Activated naive CD4-positive, alpha-beta T cell treated with anti-CD3 and anti-CD28 coated beads for 36 hours (primary cell): Measurements from ENCODE around the gene PLSCR4. TPM values are rescaled to one million over a fixed set of nuclear protein-coding genes. Genes with fewer than 3 reads are reported as not detected.
"Not testable (repeated sequence)": the region's sequence is repeated elsewhere in the genome, so short reads cannot be mapped to it uniquely, and the experiment has no call there.

Source experiments
- CTCF ChIA-PET: fragments of 350-600 bp; sonication (Branson Sonifier 250); formaldehyde crosslinking; loops from one replicate; lab custom pipeline; 2021; ENCODE audit warnings: antibody characterized with exemption; lab: Charles Lee
- DNase-seq: peaks from one replicate; pipeline ENCODE4 v3.0.0-alpha.2; 2020
- H3K27ac Mint-ChIP-seq: one replicate; pipeline ENCODE4 v1.8.0; 2021; ENCODE audit warnings: mild to moderate bottlenecking, mixed read lengths
- H3K27me3 Mint-ChIP-seq: one replicate; pipeline ENCODE4 v1.8.0; 2021; ENCODE audit warnings: low read depth, mixed read lengths
- H3K36me3 Mint-ChIP-seq: one replicate; pipeline ENCODE4 v1.8.0; 2021; ENCODE audit warnings: low read depth, mixed read lengths
- H3K4me1 Mint-ChIP-seq: one replicate; pipeline ENCODE4 v1.8.0; 2021; ENCODE audit warnings: low read depth, mixed read lengths
- H3K4me3 Mint-ChIP-seq: one replicate; pipeline ENCODE4 v1.8.0; 2021; ENCODE audit warnings: mild to moderate bottlenecking, moderate library complexity, mixed read lengths
- H3K9me3 Mint-ChIP-seq: one replicate; pipeline ENCODE4 v1.8.0; 2021; ENCODE audit warnings: mixed read lengths
- intact Hi-C: fragments of 100-400 bp; cut with micrococcal nuclease; formaldehyde crosslinking; loops from one replicate; pipeline ENCODE4 v1.15.1; 2023
- total RNA-seq, 2 experiments: library from RNA; stranded (reverse); gene quantifications; one replicate each; pipeline ENCODE4 v1.2.3, GENCODE V29; 2021

PLSCR4 gene
- total RNA-seq, 2 experiments from 2014 or later: not detected

DNA sequence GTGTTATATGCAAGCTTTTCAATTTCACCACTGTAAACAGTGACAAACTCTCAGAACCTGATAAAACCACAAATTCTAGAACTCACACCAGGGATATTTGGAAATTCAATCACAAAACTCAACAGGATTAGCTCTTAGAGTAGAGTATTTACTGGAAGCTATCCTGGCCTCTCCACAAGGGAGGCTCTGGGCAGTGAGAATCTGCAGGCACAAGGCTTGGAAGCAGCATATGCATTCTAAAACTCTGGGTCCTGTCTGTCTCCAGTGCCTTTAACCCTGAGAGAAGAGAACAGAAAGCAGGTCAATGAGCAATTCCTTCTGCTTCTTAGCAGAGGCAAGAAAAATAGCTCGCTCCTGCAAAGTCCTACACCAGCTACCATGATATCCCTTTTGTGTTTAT, 23.4 kb downstream of the PLSCR4 start:
- Mint-ChIP-seq H3K4me1 (no peaks in the 10 kb centered on the region), H3K27ac (no peak overlapping the region), H3K9me3 (no peaks in the 10 kb centered on the region), H3K4me3 (no peak overlapping the region), H3K36me3 (no peaks in the 10 kb centered on the region), H3K27me3 (no peaks in the 10 kb centered on the region)
- no peak for DNase-seq
- CTCF ChIA-PET: interaction anchor here (0.9 to 1.0 kb wide), 2 partner anchors 362 to 391 kb away, joined by 3 to 4 read pairs; no protein-coding TSS in a partner anchor
- intact Hi-C loops: no loop called here

DNA sequence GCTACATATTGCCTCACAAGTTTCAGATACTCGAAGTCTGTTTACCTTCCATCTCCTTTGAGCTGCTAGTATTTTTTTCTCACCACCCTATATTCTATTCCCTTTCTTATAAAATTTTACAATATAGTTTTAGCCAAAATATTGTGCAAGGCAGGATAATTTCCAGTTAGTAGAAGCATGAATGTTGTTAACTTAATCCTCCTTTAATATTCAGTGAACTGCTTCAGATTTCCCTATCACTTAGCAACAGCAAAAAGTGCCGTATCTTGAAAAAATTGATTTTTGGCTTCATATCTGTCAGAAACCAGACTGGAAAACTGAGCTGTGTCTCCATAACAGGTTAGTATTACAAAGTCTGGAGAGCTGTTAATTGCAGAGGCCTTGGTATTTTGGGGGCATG, 24.0 kb downstream of the PLSCR4 start:
- CTCF ChIA-PET: interaction anchor here (0.9 to 1.2 kb wide), 3 partner anchors 354 to 392 kb away, joined by 3 to 4 read pairs (median 3); no protein-coding TSS in a partner anchor
- no peaks in the 10 kb centered on the region for H3K9me3 Mint-ChIP-seq
- DNase-seq: no peak

DNA sequence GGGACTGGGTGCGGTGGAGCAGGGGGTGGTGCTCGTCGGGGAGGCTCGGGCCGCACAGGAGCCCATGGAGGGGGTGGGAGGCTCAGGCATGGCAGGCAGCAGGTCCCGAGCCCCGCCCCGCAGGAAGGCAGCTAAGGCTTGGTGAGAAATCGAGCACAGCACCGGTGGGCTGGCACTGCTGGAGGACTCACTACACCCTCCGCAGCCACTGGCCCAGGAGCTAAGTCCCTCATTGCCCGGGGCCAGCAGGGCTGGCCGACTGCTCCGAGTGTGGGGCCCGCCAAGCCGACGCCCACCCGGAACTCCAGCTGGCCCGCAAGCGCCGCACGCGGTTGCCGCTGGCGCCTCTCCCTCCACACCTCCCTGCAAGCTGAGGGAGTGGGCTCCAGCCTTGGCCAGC, 25.4 kb downstream of the PLSCR4 start:
- intact Hi-C loops, DNase-seq, H3K27me3 Mint-ChIP-seq, H3K9me3 Mint-ChIP-seq, H3K36me3 Mint-ChIP-seq, H3K4me1 Mint-ChIP-seq, H3K27ac Mint-ChIP-seq, H3K4me3 Mint-ChIP-seq: not testable (repeated sequence)
- CTCF ChIA-PET: interaction anchor here (0.6 kb wide), 1 partner anchor 404 kb away, joined by 4 read pairs; no protein-coding TSS in a partner anchor

More for the DNA sequence above, 24.0 kb downstream of the PLSCR4 start:
- intact Hi-C loops: no loop called here
- H3K36me3 Mint-ChIP-seq: no peaks in the 10 kb centered on the region
- no peak overlapping the region for H3K4me3 Mint-ChIP-seq
- H3K4me1 Mint-ChIP-seq: no peaks in the 10 kb centered on the region
- no peak overlapping the region for H3K27ac Mint-ChIP-seq
- no peaks in the 10 kb centered on the region for H3K27me3 Mint-ChIP-seq

DNA sequence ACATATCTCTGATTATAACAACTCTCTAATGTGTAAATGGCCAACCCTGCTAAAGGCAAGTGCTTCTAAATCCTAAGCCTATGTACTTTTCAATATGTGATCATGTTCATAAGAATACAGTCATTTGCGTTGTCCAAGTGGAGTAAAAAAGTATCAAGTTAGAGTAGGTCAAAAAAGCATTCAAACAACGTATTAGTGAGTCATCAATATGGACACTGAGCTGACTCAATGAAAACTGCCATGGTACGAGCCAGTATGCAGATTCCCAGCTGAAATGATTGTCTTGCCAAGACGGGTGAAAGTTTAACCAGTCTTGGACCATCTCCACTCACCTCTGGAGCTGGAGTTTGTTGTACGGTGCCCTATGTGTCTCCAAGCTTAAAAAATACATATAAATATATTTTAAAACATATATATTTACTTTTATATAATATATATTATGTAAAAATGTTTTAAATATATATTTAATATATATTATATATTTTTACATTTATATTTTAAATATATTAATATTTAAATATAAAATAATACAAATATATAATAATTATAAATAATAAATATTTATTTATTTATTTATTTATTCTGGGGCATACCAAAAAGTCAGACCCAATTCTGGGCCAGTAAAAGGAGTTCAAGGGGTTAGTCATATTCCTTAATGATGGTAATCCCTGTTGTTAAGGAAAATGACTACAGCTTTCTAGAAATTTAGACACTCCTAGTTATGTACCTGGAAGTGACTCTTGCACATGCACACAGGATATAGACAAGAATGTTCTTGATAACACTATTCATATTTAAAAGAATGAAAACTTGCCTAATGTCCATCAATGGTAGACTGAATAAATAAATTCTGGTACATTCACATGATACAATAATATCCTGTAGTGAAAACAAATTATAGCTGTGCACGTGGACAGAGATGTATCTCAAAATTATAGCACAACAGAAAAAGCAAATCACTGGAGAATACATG, 27.2 kb downstream of the PLSCR4 start:
- Mint-ChIP-seq H3K4me1 (no peaks in the 10 kb centered on the region), H3K27me3 (no peaks in the 10 kb centered on the region), H3K9me3 (no peaks in the 10 kb centered on the region), H3K27ac (no peak overlapping the region), H3K36me3 (no peaks in the 10 kb centered on the region), H3K4me3 (no peak overlapping the region)
- CTCF ChIA-PET: interaction anchor here (1.3 kb wide), 1 partner anchor 354 kb away, joined by 4 read pairs; no protein-coding TSS in a partner anchor
- intact Hi-C loops: no loop called here
- no peak for DNase-seq

DNA sequence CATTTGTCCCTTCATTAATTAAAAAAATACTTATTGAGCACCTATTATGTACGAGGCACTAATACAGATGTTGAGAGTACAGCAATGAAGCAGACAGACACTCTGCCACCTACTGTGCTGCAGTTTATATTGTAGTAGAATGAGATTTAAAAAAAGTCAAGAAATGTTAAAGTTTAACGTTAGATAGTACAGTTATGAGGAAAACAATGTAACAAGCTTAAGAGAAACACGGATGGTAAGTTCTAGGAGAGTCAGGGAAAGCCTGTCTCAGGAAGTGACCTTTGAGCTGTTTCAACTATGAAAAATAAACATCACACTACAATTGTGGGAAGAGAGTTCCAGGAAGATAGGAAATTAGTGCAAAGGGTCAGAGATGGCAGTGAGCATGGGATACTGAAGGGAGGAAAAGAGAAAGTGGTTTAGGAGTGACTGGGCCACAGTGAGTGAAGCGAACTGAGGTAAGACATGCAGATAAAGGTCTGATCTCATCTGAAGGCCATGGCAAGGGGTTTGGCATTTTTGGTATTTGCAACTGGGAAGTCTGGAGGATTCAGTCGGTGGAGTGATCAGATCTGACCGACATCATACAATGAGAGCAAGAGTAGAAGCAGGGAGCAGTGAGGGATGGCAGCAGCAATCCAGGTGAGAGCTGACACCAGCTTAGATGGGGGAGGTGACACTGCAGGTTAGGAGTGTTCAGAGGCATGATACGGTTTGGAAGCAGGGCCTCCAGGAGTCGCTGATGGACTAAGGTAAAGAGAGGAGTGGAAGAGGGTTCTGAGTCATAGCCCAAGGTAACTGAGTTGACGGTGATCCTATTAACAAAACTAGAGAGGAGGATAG, 28.5 kb downstream of the PLSCR4 start:
- no peaks in the 10 kb centered on the region for H3K4me1 Mint-ChIP-seq
- no peak overlapping the region for H3K4me3 Mint-ChIP-seq

DNA sequence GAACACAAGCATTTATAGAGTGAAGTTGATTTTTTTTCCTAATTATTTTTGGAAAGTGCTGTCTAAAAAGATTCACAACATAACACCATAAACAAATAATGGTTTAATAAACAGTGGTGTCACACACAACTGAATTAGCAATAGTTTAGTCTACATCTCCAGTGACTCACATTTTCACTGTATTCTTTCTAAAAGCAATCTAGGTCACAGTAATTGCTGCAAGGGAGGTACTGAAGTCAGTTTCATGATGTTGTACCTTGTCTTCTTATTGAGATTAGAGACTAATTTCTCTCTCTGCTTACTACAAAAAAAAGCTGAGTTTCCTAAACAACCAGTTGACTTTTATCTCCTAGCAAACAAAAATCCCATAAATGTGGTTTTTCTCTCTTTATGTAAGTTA, 29.6 kb downstream of the PLSCR4 start:
- CTCF ChIA-PET: no interaction called here
- Mint-ChIP-seq H3K27ac (no peak overlapping the region), H3K4me1 (no peaks in the 10 kb centered on the region), H3K36me3 (no peaks in the 10 kb centered on the region), H3K4me3 (no peak overlapping the region), H3K27me3 (peaks cover 4% of the 10 kb centered on the region), H3K9me3 (no peaks in the 10 kb centered on the region)
- DNase-seq: no peak
- intact Hi-C loops: no loop called here

More for the DNA sequence above, 28.5 kb downstream of the PLSCR4 start:
- CTCF ChIA-PET: no interaction called here
- Mint-ChIP-seq H3K27me3 (peaks cover 4% of the 10 kb centered on the region), H3K9me3 (no peaks in the 10 kb centered on the region), H3K36me3 (no peaks in the 10 kb centered on the region), H3K27ac (no peak overlapping the region)
- DNase-seq: no peak
- intact Hi-C loops: no loop called here

DNA sequence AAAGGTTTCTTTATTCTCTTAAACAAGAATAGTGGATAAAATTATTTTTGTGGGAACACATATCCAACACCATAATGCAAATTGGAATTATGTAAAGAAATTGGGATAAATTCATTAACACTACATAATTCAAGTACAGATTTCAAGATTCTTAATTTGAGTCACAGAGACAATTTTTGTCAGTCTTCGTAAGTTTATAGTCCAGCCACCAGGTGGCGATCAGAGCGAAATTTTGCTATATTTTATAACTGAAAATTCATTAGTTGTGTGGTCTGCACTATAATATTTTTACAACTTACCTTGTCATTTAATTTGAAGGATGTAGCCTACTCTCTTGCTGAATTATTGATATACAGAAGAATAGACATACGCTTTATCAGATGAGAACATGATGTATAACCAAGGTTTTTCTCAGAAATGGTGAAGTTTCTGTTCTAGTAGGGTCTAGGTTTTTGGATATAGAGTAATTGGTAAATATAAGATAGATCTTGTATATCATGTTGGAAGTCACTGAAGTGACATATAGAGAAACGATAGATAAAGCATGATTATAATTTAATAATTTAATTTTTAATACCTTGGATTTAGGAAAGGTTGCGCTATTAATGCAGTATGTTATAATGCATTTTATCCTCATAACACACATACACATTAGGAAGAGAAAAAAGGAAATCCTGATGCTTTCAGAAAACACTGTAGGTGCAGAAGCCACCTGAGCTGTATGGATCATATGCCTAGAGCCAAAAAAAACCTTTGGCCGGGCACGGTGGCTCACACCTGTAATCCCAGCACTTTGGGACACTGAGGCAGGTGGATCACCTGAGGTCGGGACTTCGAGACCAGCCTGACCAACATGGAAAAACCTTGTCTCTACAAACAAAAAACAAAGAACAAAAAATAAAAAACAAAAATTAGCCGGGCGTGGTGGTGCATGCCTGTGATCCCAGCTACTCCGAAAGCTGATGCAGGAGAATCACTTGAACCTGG, 31.7 kb downstream of the PLSCR4 start:
- Mint-ChIP-seq H3K27ac (no peak overlapping the region), H3K4me3 (no peak overlapping the region), H3K27me3 (peaks cover 4% of the 10 kb centered on the region), H3K4me1 (no peaks in the 10 kb centered on the region), H3K36me3 (no peaks in the 10 kb centered on the region), H3K9me3 (no peaks in the 10 kb centered on the region)
- CTCF ChIA-PET: interaction anchor here (0.6 to 1.0 kb wide), 3 partner anchors 358 to 439 kb away, joined by 3 to 5 read pairs (median 4); no protein-coding TSS in a partner anchor
- peak; percentile 60 for DNase-seq
- intact Hi-C loops: loop anchor here (1.0 kb wide), 5 partner anchors 30 to 422 kb away; no protein-coding TSS in a partner anchor

DNA sequence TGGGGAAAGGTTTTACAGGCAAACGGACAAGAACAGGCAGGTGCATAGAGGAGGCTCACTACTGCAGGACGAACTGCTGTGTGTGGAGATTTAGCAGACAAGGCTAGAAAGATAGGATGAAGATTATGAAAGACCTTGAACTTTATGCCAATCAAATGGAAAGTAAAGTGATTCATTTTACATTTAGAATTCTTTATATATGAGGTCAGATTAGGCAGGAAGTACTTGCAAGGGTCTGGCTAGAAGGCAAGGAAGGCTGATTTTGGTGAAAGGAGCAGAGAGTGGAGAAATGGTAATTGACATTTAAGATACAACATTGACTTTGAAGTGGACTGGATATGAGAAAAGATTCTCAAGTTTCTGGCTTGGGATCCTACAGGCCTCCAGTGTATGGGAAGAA, 33.6 kb downstream of the PLSCR4 start:
- Mint-ChIP-seq H3K9me3 (no peaks in the 10 kb centered on the region), H3K27me3 (peaks cover 4% of the 10 kb centered on the region), H3K4me3 (no peak overlapping the region), H3K4me1 (no peaks in the 10 kb centered on the region), H3K27ac (no peak overlapping the region), H3K36me3 (no peaks in the 10 kb centered on the region)
- no peak for DNase-seq
- intact Hi-C loops: no loop called here
- CTCF ChIA-PET: interaction anchor here (1.3 to 1.4 kb wide), 2 partner anchors 110 to 360 kb away, joined by 3 read pairs; no protein-coding TSS in a partner anchor

DNA sequence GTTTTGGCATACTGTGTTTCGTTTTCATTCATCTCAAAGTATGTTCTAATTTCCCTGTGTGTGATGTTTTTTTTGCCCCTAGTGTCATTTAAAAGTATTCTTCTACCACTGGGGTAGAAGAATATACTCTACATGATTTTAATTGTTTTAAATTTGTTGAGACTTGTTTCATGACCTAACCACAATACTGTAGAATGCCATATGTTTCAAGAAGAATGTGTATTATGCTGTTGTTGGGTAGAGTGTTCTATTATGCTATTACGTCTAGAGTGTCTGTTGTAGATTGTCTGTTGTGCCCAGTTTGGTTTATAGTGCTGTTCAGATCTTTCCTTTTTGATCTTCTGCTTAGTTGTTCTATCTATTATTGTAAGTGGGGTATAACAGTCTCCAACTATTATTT, 36.4 kb downstream of the PLSCR4 start:
- H3K9me3 Mint-ChIP-seq: no peaks in the 10 kb centered on the region
- intact Hi-C loops: no loop called here
- H3K4me1 Mint-ChIP-seq: no peaks in the 10 kb centered on the region
- no peaks in the 10 kb centered on the region for H3K36me3 Mint-ChIP-seq
- no peak for DNase-seq
- CTCF ChIA-PET: no interaction called here
- H3K4me3 Mint-ChIP-seq: no peak overlapping the region
- peaks cover 4% of the 10 kb centered on the region for H3K27me3 Mint-ChIP-seq
- no peak overlapping the region for H3K27ac Mint-ChIP-seq

DNA sequence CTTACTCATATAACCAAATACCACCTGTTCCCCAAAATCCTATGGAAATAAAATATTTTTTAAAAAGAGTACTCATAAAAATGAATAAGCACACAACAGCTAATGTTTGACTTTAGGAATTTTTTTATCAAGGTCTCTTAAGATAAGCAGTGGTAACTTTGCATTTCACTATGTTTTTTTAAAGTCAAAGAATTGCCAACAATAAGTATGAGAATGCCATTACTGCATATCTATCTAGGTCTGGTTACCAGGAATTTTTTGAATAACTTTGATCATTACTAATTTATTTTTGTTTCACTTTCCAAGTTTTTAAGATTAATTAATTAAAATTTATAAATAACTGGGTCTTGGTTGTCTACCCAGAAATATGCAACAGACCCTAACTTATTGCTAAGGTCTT, 41.5 kb downstream of the PLSCR4 start:
- peaks cover 5% of the 10 kb centered on the region for H3K27me3 Mint-ChIP-seq
- no peaks in the 10 kb centered on the region for H3K4me1 Mint-ChIP-seq

DNA sequence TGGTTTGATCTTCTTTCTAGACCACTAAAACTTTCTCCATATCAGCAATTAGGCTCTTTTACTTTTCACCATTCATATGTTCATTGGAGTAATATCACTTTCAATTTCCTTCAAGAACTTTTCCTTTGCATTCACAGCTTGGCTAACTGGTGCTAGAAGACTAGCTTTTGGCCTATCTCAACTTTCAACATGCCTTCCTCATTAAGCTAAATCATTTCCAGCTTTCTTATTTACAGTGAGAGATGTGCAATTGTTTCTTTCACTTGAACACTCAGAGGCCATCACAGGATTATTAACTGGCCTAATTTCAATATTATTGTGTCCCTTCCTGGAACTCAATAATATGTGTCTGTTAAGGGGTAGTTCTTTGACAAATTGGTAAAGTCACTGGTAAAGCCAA, 47.1 kb downstream of the PLSCR4 start:
- Mint-ChIP-seq H3K4me3 (no peak overlapping the region), H3K27me3 (peaks cover 10% of the 10 kb centered on the region), H3K9me3 (no peaks in the 10 kb centered on the region), H3K36me3 (no peaks in the 10 kb centered on the region), H3K27ac (no peak overlapping the region), H3K4me1 (no peaks in the 10 kb centered on the region)
- CTCF ChIA-PET: interaction anchor here (1.4 kb wide), 1 partner anchor 14 kb away, joined by 3 read pairs; no protein-coding TSS in a partner anchor
- intact Hi-C loops: no loop called here
- DNase-seq: no peak

More for the DNA sequence above, 41.5 kb downstream of the PLSCR4 start:
- no peaks in the 10 kb centered on the region for H3K36me3 Mint-ChIP-seq
- no peak overlapping the region for H3K4me3 Mint-ChIP-seq
- intact Hi-C loops: no loop called here
- H3K9me3 Mint-ChIP-seq: no peaks in the 10 kb centered on the region
- H3K27ac Mint-ChIP-seq: no peak overlapping the region
- CTCF ChIA-PET: interaction anchor here (0.7 to 1.1 kb wide), 2 partner anchors 21 to 118 kb away, joined by 3 read pairs; no protein-coding TSS in a partner anchor
- DNase-seq: no peak
